ENCODE data around the gene TRIM47. TPM values are rescaled to one million over a fixed set of nuclear protein-coding genes. Genes with fewer than 3 reads are reported as not detected.

The TRIM47 gene
- total and polyA plus RNA-seq, 2 of the 13 experiments (the other 11 are each of a cell fraction or from before 2014, with no cell fraction given): 33.5 to 82.0 TPM

GRCh38 chr17:75855310-75856061, 22.9 kb downstream of the TRIM47 start, which contains the start of gene WBP2 (continued):
- TF ChIP-seq ZNF333 (CRISPR knock-in tag; IDR thresholded peaks at IDR 0.05; ENCODE audit: borderline replicate concordance): peak; percentile 97; the same call in 1 of the 2 replicates
- TF ChIP-seq RBM39 (IDR thresholded peaks at IDR 0.05; ENCODE audit: low read depth, low read length, poor library complexity, severe bottlenecking): peak; percentile 96
- TF ChIP-seq HNRNPL (IDR thresholded peaks at IDR 0.05; ENCODE audit: low read depth, low read length): no peak; the same call in 1 of the 2 replicates
- TF ChIP-seq ELF3 (CRISPR knock-in tag; IDR thresholded peaks at IDR 0.05): peak; percentile 91
- peak; percentile 78; the same call in 1 of the 2 replicates for TF ChIP-seq ZNF557 (CRISPR knock-in tag; IDR thresholded peaks at IDR 0.05)
- no peak; the same call in 1 of the 2 replicates for TF ChIP-seq ZNF30 (CRISPR knock-in tag; IDR thresholded peaks at IDR 0.05)
- peak; percentile 85; the same call in 1 of the 2 replicates for TF ChIP-seq ZSCAN29 (CRISPR knock-in tag; conservative IDR thresholded peaks at IDR 0.05)
- TF ChIP-seq, protein P1, sequence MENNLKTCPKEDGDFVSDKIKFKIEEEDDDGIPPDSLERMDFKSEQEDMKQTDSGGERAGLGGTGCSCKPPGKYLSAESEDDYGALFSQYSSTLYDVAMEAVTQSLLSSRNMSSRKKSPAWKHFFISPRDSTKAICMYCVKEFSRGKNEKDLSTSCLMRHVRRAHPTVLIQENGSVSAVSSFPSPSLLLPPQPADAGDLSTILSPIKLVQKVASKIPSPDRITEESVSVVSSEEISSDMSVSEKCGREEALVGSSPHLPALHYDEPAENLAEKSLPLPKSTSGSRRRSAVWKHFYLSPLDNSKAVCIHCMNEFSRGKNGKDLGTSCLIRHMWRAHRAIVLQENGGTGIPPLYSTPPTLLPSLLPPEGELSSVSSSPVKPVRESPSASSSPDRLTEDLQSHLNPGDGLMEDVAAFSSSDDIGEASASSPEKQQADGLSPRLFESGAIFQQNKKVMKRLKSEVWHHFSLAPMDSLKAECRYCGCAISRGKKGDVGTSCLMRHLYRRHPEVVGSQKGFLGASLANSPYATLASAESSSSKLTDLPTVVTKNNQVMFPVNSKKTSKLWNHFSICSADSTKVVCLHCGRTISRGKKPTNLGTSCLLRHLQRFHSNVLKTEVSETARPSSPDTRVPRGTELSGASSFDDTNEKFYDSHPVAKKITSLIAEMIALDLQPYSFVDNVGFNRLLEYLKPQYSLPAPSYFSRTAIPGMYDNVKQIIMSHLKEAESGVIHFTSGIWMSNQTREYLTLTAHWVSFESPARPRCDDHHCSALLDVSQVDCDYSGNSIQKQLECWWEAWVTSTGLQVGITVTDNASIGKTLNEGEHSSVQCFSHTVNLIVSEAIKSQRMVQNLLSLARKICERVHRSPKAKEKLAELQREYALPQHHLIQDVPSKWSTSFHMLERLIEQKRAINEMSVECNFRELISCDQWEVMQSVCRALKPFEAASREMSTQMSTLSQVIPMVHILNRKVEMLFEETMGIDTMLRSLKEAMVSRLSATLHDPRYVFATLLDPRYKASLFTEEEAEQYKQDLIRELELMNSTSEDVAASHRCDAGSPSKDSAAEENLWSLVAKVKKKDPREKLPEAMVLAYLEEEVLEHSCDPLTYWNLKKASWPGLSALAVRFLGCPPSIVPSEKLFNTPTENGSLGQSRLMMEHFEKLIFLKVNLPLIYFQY (CRISPR knock-in tag; IDR thresholded peaks at IDR 0.05; ENCODE audit: borderline replicate concordance): peak; percentile 33
- TF ChIP-seq ZNF574 (CRISPR knock-in tag; IDR thresholded peaks at IDR 0.05): peak; percentile 90
- peak; percentile 92 for TF ChIP-seq GABPB1 (CRISPR knock-in tag; IDR thresholded peaks at IDR 0.05)
- peak in 1 of 2 experiments; percentile 90; a peak in 2 of 4 replicates for TF ChIP-seq KLF16 (CRISPR knock-in tag; IDR thresholded peaks at IDR 0.05)
- TF ChIP-seq HCFC1 (IDR thresholded peaks at IDR 0.05; ENCODE audit: low read depth, low read length): peak; percentile 100
- TF ChIP-seq CCAR2 (optimal IDR thresholded peaks at IDR 0.05; ENCODE audit: low read depth, low read length): no peak
- no peak for TF ChIP-seq IKZF1 (IDR thresholded peaks at IDR 0.05)
- TF ChIP-seq ZNF672 (CRISPR knock-in tag; IDR thresholded peaks at IDR 0.05): no peak
- TF ChIP-seq, protein P2, sequence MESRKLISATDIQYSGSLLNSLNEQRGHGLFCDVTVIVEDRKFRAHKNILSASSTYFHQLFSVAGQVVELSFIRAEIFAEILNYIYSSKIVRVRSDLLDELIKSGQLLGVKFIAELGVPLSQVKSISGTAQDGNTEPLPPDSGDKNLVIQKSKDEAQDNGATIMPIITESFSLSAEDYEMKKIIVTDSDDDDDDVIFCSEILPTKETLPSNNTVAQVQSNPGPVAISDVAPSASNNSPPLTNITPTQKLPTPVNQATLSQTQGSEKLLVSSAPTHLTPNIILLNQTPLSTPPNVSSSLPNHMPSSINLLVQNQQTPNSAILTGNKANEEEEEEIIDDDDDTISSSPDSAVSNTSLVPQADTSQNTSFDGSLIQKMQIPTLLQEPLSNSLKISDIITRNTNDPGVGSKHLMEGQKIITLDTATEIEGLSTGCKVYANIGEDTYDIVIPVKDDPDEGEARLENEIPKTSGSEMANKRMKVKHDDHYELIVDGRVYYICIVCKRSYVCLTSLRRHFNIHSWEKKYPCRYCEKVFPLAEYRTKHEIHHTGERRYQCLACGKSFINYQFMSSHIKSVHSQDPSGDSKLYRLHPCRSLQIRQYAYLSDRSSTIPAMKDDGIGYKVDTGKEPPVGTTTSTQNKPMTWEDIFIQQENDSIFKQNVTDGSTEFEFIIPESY (CRISPR knock-in tag; IDR thresholded peaks at IDR 0.05): peak; percentile 21
- no peak for TF ChIP-seq POLR2AphosphoS2 (IDR thresholded peaks at IDR 0.05; ENCODE audit: low read depth, low read length)
- TF ChIP-seq TOPORS (CRISPR knock-in tag; IDR thresholded peaks at IDR 0.05): 0 out of 2 replicates have a peak, but pooled peaks have one; percentile 77

Measured in HepG2 (cell line).